ENCODE results near the gene CTXN2. TPM values are rescaled to one million over a fixed set of nuclear protein-coding genes. Genes with fewer than 3 reads are reported as not detected.

The CTXN2 gene
- total and polyA plus RNA-seq, 2 of the 4 experiments (the other 2 are of a cell fraction): not detected

DNA sequence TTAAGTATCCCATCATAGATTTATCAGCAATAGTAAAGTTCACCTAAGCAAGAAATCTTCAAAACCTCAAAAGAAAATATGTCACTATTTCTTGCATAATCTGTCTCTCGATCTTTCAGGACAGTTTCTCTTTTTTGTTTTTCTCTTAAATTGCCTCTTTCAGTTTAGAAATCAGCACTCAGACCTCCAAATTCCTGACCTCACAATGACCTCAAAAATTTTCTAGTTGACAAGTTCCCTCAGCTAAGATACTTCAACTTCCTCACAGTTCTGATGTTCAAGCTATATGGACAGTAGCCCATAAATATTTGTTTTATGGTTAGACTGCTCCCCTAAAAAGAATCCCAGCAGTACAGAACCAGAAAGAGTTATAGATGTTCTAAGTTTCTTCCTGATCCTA lies 46.6 kb upstream of the CTXN2 start:
- Histone ChIP-seq H3K36me3 (ENCODE audit: control insufficient read depth, insufficient read depth, low read length) (no peaks in the 10 kb centered on the region), H3K23ac (ENCODE audit: low read depth, low read length) (no peak overlapping the region), H3K56ac (ENCODE audit: extremely low read depth, insufficient read depth, low read length) (no peak overlapping the region), H2BK20ac (ENCODE audit: low read depth, low read length) (peak overlapping the region; percentile 21; the same call in 1 of the 2 replicates), H3K27ac (ENCODE audit: insufficient read depth, low read length) (no peak overlapping the region), H2AFZ (replicated peaks; ENCODE audit: low read length, poor library complexity) (no peak overlapping the region), H2BK5ac (ENCODE audit: low read depth, low read length, poor library complexity, severe bottlenecking) (peak overlapping the region; percentile 82), H3K18ac (ENCODE audit: low read depth, low read length) (no peak overlapping the region), H4K5ac (ENCODE audit: low read depth, low read length) (no peak overlapping the region), H3K9ac (ENCODE audit: low read depth, low read length) (no peak overlapping the region), H4K91ac (ENCODE audit: insufficient read depth, low read depth, low read length) (no peak overlapping the region), H3K14ac (replicated peaks; ENCODE audit: low read depth, low read length) (0 out of 2 replicates have a peak overlapping the region, but pooled peaks have one; percentile 50), H2BK15ac (ENCODE audit: low read depth, low read length) (no peak overlapping the region), H2BK120ac (ENCODE audit: low read depth, low read length) (no peak overlapping the region), H3K4me3 (ENCODE audit: insufficient read depth, low read depth, low read length) (no peak overlapping the region), H2AK5ac (ENCODE audit: low read depth, low read length) (no peak overlapping the region), H2AK9ac (replicated peaks; ENCODE audit: low read depth, low read length, poor library complexity) (no peak overlapping the region), H3K9me3 (ENCODE audit: control insufficient read depth, insufficient read depth, low read length) (no peaks in the 10 kb centered on the region), H3K4ac (ENCODE audit: low read depth, low read length) (no peak overlapping the region; the same call in 1 of the 2 replicates), H3K79me1 (ENCODE audit: low read depth in 1 of 2, low read length in 2 of 2) (peaks cover 0 to 3% of the 10 kb centered on the region in 2 experiments; a peak in 1 of 4 replicates), H3K9me1 (ENCODE audit: insufficient read depth, low read length) (no peaks in the 10 kb centered on the region), H4K20me1 (ENCODE audit: insufficient read depth, low read length) (no peaks in the 10 kb centered on the region), H4K8ac (ENCODE audit: low read depth in 2 of 2, low read length in 2 of 2) (peak overlapping the region in 1 of 2 experiments; percentile 1; a peak in 2 of 4 replicates), H3K4me2 (ENCODE audit: low read depth, low read length) (peak overlapping the region; percentile 75), H3K4me1 (ENCODE audit: control insufficient read depth, insufficient read depth, low read length) (no peaks in the 10 kb centered on the region; the same call in none of the 2 replicates), H3K27me3 (ENCODE audit: control insufficient read depth, insufficient read depth, low read length) (no peaks in the 10 kb centered on the region)
- WGBS, 2 experiments (ENCODE audit: extremely low coverage in 2 of 2, insufficient read length in 1 of 2): no CpG with 5 or more reads among the region's 1 CpG
- no peak for TF ChIP-seq BHLHE40 (IDR thresholded peaks at IDR 0.05; ENCODE audit: low read depth, low read length)
- no peak for TF ChIP-seq RFX5 (IDR thresholded peaks at IDR 0.05; ENCODE audit: low read depth, low read length)
- no peak for TF ChIP-seq RAD21 (IDR thresholded peaks at IDR 0.05; ENCODE audit: low read length)
- TF ChIP-seq SMC3 (IDR thresholded peaks at IDR 0.05; ENCODE audit: low read depth, low read length): no peak
- TF ChIP-seq MAFK (IDR thresholded peaks at IDR 0.05; ENCODE audit: low read depth, low read length): no peak
- TF ChIP-seq NFE2L2 (IDR thresholded peaks at IDR 0.05; ENCODE audit: low read depth, low read length): no peak
- TF ChIP-seq ELK1 (IDR thresholded peaks at IDR 0.05; ENCODE audit: borderline replicate concordance, low read depth, low read length): no peak
- TF ChIP-seq MAZ (IDR thresholded peaks at IDR 0.05; ENCODE audit: borderline replicate concordance, low read depth, low read length): no peak
- no peak for TF ChIP-seq CEBPB (IDR thresholded peaks at IDR 0.05; ENCODE audit: low read depth, low read length)
- TF ChIP-seq, protein P1, sequence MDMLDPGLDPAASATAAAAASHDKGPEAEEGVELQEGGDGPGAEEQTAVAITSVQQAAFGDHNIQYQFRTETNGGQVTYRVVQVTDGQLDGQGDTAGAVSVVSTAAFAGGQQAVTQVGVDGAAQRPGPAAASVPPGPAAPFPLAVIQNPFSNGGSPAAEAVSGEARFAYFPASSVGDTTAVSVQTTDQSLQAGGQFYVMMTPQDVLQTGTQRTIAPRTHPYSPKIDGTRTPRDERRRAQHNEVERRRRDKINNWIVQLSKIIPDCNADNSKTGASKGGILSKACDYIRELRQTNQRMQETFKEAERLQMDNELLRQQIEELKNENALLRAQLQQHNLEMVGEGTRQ (IDR thresholded peaks at IDR 0.05; ENCODE audit: low read depth, low read length): no peak
- TF ChIP-seq FOS (IDR thresholded peaks at IDR 0.05; ENCODE audit: low read depth, low read length): no peak
- TF ChIP-seq CHD1 (IDR thresholded peaks at IDR 0.05; ENCODE audit: low read depth, low read length): no peak
- TF ChIP-seq, protein P2, sequence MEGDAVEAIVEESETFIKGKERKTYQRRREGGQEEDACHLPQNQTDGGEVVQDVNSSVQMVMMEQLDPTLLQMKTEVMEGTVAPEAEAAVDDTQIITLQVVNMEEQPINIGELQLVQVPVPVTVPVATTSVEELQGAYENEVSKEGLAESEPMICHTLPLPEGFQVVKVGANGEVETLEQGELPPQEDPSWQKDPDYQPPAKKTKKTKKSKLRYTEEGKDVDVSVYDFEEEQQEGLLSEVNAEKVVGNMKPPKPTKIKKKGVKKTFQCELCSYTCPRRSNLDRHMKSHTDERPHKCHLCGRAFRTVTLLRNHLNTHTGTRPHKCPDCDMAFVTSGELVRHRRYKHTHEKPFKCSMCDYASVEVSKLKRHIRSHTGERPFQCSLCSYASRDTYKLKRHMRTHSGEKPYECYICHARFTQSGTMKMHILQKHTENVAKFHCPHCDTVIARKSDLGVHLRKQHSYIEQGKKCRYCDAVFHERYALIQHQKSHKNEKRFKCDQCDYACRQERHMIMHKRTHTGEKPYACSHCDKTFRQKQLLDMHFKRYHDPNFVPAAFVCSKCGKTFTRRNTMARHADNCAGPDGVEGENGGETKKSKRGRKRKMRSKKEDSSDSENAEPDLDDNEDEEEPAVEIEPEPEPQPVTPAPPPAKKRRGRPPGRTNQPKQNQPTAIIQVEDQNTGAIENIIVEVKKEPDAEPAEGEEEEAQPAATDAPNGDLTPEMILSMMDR (conservative IDR thresholded peaks at IDR 0.05; ENCODE audit: low read depth, low read length): no peak
- TF ChIP-seq MXI1 (IDR thresholded peaks at IDR 0.05; ENCODE audit: borderline replicate concordance, low read depth, low read length): no peak
- TF ChIP-seq POLR2A (IDR thresholded peaks at IDR 0.05; ENCODE audit: low read depth, low read length): no peak
- no peak for TF ChIP-seq RCOR1 (IDR thresholded peaks at IDR 0.05; ENCODE audit: insufficient replicate concordance, low read length)
- BruUV-seq (replicated peaks): no TSS peak
- CTCF ChIA-PET: no interaction called here
- ATAC-seq (ENCODE audit: low read depth) (peak; percentile 24; the same call in 1 of the 2 replicates), DNase-seq (peak; percentile 23)
- in situ Hi-C loops (cut with MboI; ENCODE audit: low sequenced_read_pairs): no loop called here
- dilution Hi-C loops (cut with HindIII; ENCODE audit: low sequenced_read_pairs, unreplicated experiment): no loop called here
- POLR2A ChIA-PET (ENCODE audit: unreplicated experiment): no interaction called here
- intact Hi-C loops (cut with micrococcal nuclease): no loop called here

Data from IMR-90 (cell line).